Stimulated activated CD4-positive, alpha-beta T cell treated with anti-CD3 and anti-CD28 coated beads, Interleukin-4, amount 100 ng/mL, for 1 hour (primary cell): Measurements from ENCODE around the gene BICRAL.
"Not testable (repeated sequence)": the region's sequence is repeated elsewhere in the genome, so short reads cannot be mapped to it uniquely, and the experiment has no call there.

Source experiments
- DNase-seq: peaks from one replicate; pipeline ENCODE4 v3.0.0-alpha.2; 2020

The BICRAL gene

GRCh38 chr6:42781796-42782688, at the start of gene BICRAL:
TSS of gene BICRAL (plus strand) at chr6:42782052. CDS start at chr6:42822023, 39,971 bp downstream.
- DNase-seq = peak; percentile 84

DNA sequence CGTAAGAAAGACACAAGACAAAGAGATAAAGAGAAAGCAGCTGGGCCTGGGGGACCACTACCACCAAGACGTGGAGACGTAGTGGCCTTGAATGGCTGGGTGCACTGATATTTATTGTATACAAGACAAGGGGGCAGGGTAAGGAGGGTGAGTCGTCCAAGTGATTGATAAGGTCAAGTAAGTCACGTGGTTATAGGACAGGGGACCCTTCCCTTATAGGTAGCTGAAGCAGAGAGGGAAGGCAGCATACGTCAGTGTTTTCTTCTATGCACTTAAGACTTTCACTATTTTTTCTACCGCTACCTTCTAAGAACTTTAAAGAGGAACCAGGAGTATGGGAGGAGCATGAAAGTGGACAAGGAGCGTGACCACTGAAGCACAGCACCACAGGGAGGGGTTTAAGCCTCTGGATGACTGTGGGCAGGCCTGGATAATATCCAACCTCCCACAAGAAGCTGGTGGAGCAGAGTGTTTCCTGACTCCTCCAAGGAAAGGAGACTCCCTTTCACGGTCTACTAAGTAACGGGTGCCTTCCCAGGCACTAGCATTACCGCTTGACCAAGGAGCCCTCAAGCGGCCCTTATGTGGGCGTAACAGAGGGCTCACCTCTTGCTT, 47.9 kb upstream of the BICRAL start:
- DNase-seq = not testable (repeated sequence)

DNA sequence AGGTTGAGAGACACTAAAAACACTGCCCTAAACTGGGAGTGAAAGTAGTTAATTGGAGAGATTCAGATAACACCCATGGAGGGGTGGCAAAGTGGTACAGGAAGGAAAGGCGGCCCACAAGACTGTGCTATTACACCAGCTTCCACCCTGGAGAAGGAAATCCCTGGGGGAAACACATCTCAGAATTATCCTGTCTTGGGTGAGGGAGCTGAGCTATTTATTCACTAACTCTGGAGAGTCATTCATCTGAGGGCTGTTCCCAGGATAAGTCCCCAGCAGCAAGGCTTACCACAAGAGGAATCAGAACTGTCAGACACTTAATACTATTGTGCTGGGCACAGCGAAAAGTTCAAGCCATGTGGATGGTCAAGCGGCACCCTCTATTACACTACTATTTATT, 45.9 kb upstream of the BICRAL start:
- DNase-seq = no peak

DNA sequence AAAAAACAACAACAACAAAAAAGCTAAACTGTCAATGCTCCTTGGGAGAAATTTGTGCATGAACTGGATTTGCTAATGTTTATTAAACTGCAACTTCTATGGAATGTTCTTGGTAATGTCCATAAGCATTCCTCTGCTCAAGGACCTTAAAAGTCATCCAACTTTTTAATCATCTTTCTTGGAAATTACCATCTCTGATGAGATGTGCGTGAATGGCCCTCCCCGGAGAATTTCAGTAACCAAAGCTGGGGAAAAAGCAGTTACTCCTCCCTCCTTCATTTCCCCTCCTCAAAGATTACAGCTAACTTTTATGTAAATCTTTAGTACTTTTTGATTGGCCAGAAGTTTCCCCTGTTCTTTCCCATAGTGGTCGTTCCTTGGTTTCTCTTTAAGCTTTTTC, 41.1 kb upstream of the BICRAL start:
- no peak for DNase-seq

GRCh38 chr6:42742116-42742894, 39.5 kb upstream of the BICRAL start:
- DNase-seq = no peak

DNA sequence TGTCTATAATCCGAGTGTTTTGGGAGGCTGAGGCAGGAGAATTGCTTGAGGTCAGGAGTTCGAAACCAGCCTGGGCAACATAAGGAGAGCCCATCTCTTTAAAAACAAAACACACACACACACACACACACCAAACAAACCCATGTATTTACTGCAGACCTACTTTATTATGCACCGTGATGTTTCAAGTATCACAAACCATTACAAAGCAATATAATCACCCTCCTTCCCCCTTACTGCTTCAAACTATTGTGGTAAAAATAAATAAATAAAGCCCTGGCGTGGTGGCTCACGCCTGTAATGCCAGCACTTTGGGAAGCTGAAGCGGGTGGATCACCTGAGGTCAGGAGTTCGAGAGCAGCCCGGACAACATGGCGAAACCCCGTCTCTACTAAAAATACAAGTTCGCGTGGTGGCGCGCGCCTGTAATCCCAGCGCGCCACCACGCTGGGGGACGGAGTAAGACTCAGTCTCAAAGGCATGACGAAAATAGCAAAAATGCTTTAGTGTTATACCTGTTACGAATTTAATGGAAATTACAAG, 37.4 kb upstream of the BICRAL start:
- no peak for DNase-seq

DNA sequence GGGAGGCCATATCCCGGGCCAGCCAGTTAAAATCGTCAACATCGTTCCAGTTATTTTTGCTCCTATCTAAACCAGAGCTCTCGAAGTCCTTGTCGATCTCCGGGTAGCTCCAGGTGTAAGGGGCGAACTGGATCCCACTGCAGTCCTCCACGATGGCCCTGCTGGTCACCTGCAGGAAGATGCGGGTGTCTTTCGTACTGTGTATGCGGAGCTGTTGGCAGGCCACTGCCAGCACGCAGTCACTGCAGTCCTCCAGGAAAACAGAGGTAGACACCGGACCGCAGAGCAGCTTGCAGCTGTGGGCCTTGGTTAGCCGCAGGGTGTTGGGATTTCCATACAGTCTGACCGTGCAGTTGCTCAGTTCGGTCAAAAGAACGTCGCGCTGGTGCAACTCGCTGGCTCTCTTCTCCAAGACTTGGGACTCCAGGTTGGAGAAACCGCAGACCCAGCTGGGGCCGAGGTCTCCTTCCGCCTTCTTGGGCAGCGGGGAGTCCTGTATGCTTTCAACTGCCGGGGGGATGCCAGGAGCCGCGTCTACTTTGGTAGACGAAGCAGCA, 36.7 kb upstream of the BICRAL start:
- no peak for DNase-seq

GRCh38 chr6:42745640-42746462, 36.0 kb upstream of the BICRAL start, which contains the start of gene TBCC:
TSS of gene TBCC (minus strand) at chr6:42746103. CDS start at chr6:42746073, 30 bp downstream.
- DNase-seq = peak; percentile 86

GRCh38 chr6:42746463-42747391, 35.1 kb upstream of the BICRAL start:
- peak; percentile 77 for DNase-seq

DNA sequence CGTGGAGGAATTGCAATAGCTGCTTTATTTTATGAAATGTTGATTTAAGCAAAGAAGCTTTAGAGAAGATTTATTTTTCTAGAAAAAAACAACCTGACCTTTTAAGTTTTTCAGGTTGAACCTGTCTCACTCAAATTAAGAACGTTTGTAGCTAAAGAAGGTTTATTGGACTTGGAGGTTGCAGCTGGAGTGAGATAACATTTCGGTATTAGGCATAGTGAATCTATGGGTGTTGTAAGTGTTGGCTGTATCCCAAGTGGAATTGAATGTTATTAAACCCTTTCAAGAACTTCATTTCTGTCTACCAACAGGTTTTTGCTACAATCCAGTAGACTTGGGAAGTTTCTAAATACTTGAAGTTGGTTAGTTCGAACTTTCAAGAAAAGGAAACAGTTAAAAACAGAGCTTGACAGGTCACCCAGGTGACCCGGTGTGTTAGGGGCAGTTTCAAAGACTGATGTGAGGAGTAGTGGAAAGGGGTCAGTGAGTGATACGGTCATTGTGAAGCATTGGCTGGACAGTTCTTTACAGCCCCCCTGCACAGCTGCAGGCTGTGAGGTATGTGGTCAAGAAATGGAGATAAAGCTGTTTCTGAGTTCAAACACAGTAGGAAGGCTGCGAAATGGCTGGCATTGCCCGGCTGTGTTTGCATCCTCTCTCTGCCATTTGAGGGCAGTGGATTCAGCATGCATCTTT, 33.5 kb upstream of the BICRAL start:
- DNase-seq = no peak

- DNase-seq = no peak
Measured at GRCh38 chr6:42751055-42751454, 30.8 kb upstream of the BICRAL start.

DNA sequence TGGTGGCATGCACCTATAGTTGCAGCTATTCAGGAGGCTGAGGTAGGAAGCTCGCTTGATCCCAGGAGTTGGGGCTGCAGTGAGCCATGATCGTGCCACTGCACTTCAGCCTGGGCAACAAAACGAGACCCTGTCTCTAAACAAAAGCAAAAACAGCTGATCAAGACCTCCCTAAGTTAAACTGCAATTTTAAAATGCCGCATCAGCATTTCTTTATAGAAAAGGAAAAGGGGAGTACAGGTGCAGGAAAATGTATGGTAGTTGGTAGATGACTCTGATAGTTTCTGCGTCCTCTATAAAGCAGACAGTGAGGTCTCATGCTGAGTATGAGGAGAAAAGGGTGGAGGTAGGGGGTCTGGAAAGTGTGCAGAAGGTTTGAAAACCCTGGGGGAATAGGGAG, 27.1 kb upstream of the BICRAL start:
- no peak for DNase-seq

DNA sequence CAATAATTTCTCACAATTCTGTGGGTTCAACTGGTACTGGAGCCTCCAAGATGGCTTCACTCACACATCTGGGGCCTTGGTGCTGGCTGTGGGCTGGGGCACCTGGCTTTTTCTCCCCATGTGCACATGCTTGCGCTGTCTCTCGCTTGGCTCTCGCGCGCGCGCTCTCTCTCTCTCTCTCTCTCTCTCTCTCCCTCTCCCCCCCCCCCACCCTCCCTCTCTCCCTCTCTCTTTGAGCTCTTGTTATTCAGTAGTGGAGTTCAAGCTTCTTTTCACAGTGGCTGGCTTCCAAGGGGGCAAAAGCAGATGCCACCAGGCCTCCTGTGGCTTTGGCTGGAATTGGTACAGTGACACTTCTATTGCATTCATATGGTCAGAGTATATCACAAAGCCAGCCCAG, 25.1 kb upstream of the BICRAL start:
- DNase-seq = no peak

GRCh38 chr6:42758756-42759430, 23.0 kb upstream of the BICRAL start:
- DNase-seq = no peak

DNA sequence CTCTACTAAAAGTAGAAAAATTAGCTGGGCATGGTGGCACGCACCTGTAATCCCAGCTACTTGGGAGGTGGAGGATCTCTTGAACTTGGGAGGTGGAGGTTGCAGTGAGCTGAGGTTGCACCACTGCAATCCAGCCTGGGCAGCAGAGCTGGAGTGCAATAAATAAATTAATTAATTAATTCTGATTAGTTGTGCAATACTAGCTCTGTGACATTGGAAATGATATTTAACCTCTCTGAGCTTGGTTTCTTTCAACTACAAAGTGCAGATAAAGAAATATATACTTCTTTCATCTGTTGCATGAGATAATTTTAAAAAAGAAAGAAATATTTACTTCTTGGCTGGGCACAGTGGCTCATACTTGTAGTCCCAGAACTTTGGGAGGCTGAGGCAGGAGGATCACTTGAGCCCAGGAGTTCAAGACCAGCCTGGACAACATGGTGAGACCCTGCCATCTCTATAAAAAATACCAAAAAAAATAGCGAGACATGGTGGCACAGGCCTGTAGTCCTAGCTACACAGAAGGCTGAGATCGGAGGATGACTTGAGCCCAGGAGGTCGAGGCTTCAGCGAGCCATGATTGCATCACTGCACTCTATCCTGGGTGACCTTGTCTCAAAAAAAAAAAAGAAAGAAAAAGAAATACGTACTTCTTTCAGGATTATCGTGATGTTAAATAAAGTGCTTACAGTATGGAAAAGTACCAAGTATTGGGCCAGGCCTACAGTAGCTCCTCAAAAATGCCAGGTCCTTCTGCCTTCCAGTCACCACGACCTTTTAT, 20.4 kb upstream of the BICRAL start:
- DNase-seq = no peak

DNA sequence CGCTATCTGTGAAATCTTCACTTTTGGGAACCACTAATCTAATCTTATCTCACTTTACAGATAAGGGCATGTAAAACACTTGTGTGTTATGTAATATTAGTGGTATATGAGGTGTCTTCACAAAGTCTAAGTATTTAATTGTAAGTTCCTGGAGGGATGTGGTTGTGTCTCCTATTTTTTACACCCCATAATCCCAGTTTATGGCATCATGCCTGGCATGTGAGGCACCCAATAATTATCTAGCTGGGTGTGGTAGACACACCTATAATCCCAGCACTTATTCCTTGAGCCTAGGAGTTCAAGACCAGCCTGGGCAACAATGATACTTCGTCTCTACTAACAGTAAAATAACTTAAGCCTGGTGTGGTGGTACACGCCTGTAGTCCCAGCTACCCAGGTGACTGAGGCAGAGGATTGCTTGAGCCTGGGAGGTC, 19.4 kb upstream of the BICRAL start:
- DNase-seq = no peak

DNA sequence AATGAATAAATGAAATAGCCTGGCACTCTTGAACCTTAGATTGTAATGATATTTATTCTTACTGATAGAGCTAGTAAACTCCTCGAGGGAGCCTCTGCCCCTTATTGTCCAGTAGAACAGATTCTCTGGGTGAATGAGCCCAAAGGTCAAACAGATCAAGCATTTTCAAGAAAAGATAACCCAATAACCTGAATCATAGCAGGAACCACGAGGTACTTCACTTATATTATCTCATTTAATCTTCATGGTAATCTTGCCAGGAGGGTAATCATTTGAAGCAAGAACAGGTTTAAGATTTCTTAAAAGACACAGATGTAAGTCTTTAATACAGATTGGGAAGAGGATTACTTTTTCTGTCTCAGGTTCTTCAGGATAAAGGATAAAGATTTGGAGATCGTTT, 18.9 kb upstream of the BICRAL start:
- DNase-seq = no peak

- DNase-seq = no peak
Measured at GRCh38 chr6:42764911-42765648, 16.8 kb upstream of the BICRAL start.
